ENCODE measurements around the gene TMEM129. TPM values are rescaled to one million over a fixed set of nuclear protein-coding genes. Genes with fewer than 3 reads are reported as not detected.

The TMEM129 gene
- total and polyA plus RNA-seq, 7 donors: 11.8 to 43.6 (median 31.6) TPM

GRCh38 chr4:1749826-1750225 lies 28.7 kb upstream of the TMEM129 start:
- intact Hi-C loops (cut with DNase I): loop anchor here (2.0 to 5.0 kb wide), 3 partner anchors 59 to 149 kb away; no protein-coding TSS in a partner anchor

GRCh38 chr4:1749370-1749769 lies 28.2 kb upstream of the TMEM129 start:
- WGBS, 3 donors: 45 to 80% (median 60%) methylated on average over 2 to 3 of the region's 3 CpGs
- DNase-seq: no peak
- H3K4me1 ChIP-seq: no peaks in the 10 kb centered on the region

More at GRCh38 chr4:1749826-1750225, 28.7 kb upstream of the TMEM129 start:
- Histone ChIP-seq H3K9me3 (no peaks in the 10 kb centered on the region), H3K27ac (no peak overlapping the region), H3K4me1 (no peaks in the 10 kb centered on the region), H3K36me3 (ENCODE audit: insufficient read depth in 1 of 2, low read depth in 1 of 2) (peaks cover 0 to 4% of the 10 kb centered on the region in 2 donors), H3K4me3 (no peak overlapping the region), H3K27me3 (ENCODE audit: insufficient read depth in 3 of 3, low read length in 2 of 3) (peaks cover 0 to 8% (median 2%) of the 10 kb centered on the region in 3 donors)
- WGBS, 3 donors: 53 to 63% (median 63%) methylated on average over 14 of the region's 14 CpGs
- DNase-seq (no peak), ATAC-seq (no peak)
- no peak for TF ChIP-seq CTCF (IDR thresholded peaks at IDR 0.05)

GRCh38 chr4:1748465-1748995 lies 27.4 kb upstream of the TMEM129 start:
- no peaks in the 10 kb centered on the region for H3K4me1 ChIP-seq
- peak; percentile 71 for TF ChIP-seq CTCF (IDR thresholded peaks at IDR 0.05)
- ATAC-seq (peak in 3 of 4 donors; percentile 38 to 54 (median 43)), DNase-seq (peak; percentile 67 to 79)
- H3K36me3 ChIP-seq (ENCODE audit: insufficient read depth in 1 of 2, low read depth in 1 of 2): peaks cover 0 to 9% of the 10 kb centered on the region in 2 donors
- H3K27ac ChIP-seq: no peak overlapping the region
- H3K27me3 ChIP-seq (ENCODE audit: insufficient read depth in 3 of 3, low read length in 2 of 3): peaks cover 0 to 8% (median 2%) of the 10 kb centered on the region in 3 donors
- H3K9me3 ChIP-seq: no peaks in the 10 kb centered on the region
- H3K4me3 ChIP-seq: no peak overlapping the region
- intact Hi-C loops (cut with DNase I): loop anchor here (2.0 to 5.0 kb wide), 3 partner anchors 60 to 150 kb away; no protein-coding TSS in a partner anchor
- WGBS, 3 donors: 9 to 12% (median 11%) methylated on average over 20 to 29 of the region's 29 CpGs

More at GRCh38 chr4:1749370-1749769, 28.2 kb upstream of the TMEM129 start:
- H3K27ac ChIP-seq: no peak overlapping the region
- no peak for TF ChIP-seq CTCF (IDR thresholded peaks at IDR 0.05)
- no peak for ATAC-seq
- H3K36me3 ChIP-seq (ENCODE audit: insufficient read depth in 1 of 2, low read depth in 1 of 2): peaks cover 0 to 8% of the 10 kb centered on the region in 2 donors
- H3K4me3 ChIP-seq: no peak overlapping the region
- intact Hi-C loops (cut with DNase I): loop anchor here (2.0 to 5.0 kb wide), 3 partner anchors 59 to 149 kb away; no protein-coding TSS in a partner anchor
- no peaks in the 10 kb centered on the region for H3K9me3 ChIP-seq
- peaks cover 0 to 8% (median 2%) of the 10 kb centered on the region in 3 donors for H3K27me3 ChIP-seq (ENCODE audit: insufficient read depth in 3 of 3, low read length in 2 of 3)

- 84 to 89% (median 85%) methylated on average over 16 of the region's 16 CpGs for WGBS, 3 donors
- DNase-seq: no peak
- intact Hi-C loops (cut with DNase I): loop anchor here in 1 of 2 donors (2.0 to 5.0 kb wide), 2 partner anchors 65 to 151 kb away; no protein-coding TSS in a partner anchor
- Histone ChIP-seq H3K36me3 (ENCODE audit: insufficient read depth in 1 of 2, low read depth in 1 of 2) (peaks cover 0 to 9% of the 10 kb centered on the region in 2 donors), H3K9me3 (no peaks in the 10 kb centered on the region), H3K4me3 (no peak overlapping the region), H3K27ac (no peak overlapping the region), H3K27me3 (ENCODE audit: insufficient read depth in 3 of 3, low read length in 2 of 3) (peaks cover 0 to 8% (median 2%) of the 10 kb centered on the region in 3 donors), H3K4me1 (no peaks in the 10 kb centered on the region)
- no peak for ATAC-seq
- TF ChIP-seq CTCF (IDR thresholded peaks at IDR 0.05): no peak
Observed at GRCh38 chr4:1747603-1747967, 26.5 kb upstream of the TMEM129 start.

Data from psoas muscle (tissue), 8 donors.